Neuronal stem cell (in vitro differentiated cells): Measurements from ENCODE around the gene ATP2B3.

Experiments
- DNase-seq: peaks from one replicate; pipeline ENCODE4 v3.0.0-alpha.2; 2013; ENCODE audit warnings: low spot score
- H2AFZ ChIP-seq: one replicate; pipeline ENCODE4 v1.6.1; 2013; ENCODE audit warnings: mild to moderate bottlenecking, low read length, inconsistent platforms
- H2AK5ac ChIP-seq: 2 replicates; pipeline ENCODE4 v1.6.1; 2013; ENCODE audit warnings: low read depth, mild to moderate bottlenecking, inconsistent platforms, low read length, moderate library complexity, mixed read lengths
- H2BK120ac ChIP-seq: 2 replicates; pipeline ENCODE4 v1.6.1; 2013; ENCODE audit warnings: low read depth, mild to moderate bottlenecking, inconsistent platforms, low read length, moderate library complexity, mixed read lengths
- H2BK12ac ChIP-seq: one replicate; pipeline ENCODE4 v1.6.1; 2013; ENCODE audit warnings: low read length, inconsistent platforms
- H2BK15ac ChIP-seq: 2 replicates; pipeline ENCODE4 v1.6.1; 2013; ENCODE audit warnings: mild to moderate bottlenecking, low read length, inconsistent platforms, mixed read lengths
- H2BK5ac ChIP-seq: one replicate; pipeline ENCODE4 v1.6.1; 2013; ENCODE audit warnings: inconsistent platforms, mild to moderate bottlenecking, low read length, moderate library complexity
- H3K14ac ChIP-seq: one replicate; pipeline ENCODE4 v1.6.1; 2013; ENCODE audit warnings: low read length, inconsistent platforms
- H3K18ac ChIP-seq: 2 replicates; pipeline ENCODE4 v1.6.1; 2013; ENCODE audit warnings: low read length, inconsistent platforms
- H3K23ac ChIP-seq: 2 replicates; pipeline ENCODE4 v1.6.1; 2013; ENCODE audit warnings: low read depth, mild to moderate bottlenecking, mixed read lengths, low read length, inconsistent platforms; ENCODE audit not compliant: poor library complexity
- H3K27ac ChIP-seq: replicated peaks from 3 replicates; pipeline ENCODE4 v1.5.1; 2013; ENCODE audit warnings: low read length, inconsistent platforms
- H3K27me3 ChIP-seq, 3 experiments: 2 replicates each; pipeline ENCODE4 v1.6.1; 2013; ENCODE audit warnings: low read length in 3 of 3, mild to moderate bottlenecking in 2 of 3, inconsistent platforms in 1 of 3, low read depth in 1 of 3, mixed read lengths in 1 of 3, moderate library complexity in 1 of 3; ENCODE audit not compliant: control insufficient read depth in 3 of 3, insufficient read depth in 3 of 3
- H3K36me3 ChIP-seq, 2 donors: replicated peaks in 1 of 2; 2 replicates each; pipeline ENCODE4 v1.6.1; 2013; ENCODE audit warnings: low read length in 2 of 2; ENCODE audit not compliant: control insufficient read depth in 2 of 2, insufficient read depth in 2 of 2
- H3K4ac ChIP-seq: 2 replicates; pipeline ENCODE4 v1.6.1; 2013; ENCODE audit warnings: inconsistent platforms, mild to moderate bottlenecking, low read length, moderate library complexity
- H3K4me1 ChIP-seq, 2 donors: 1 replicate in 1 of 2; 2 replicates in 1 of 2; pipeline ENCODE4 v1.6.1; 2013; ENCODE audit warnings: low read length in 2 of 2, low read depth in 1 of 2; ENCODE audit not compliant: control insufficient read depth in 2 of 2, insufficient read depth in 1 of 2
- H3K4me2 ChIP-seq: one replicate; pipeline ENCODE4 v1.6.1; 2013; ENCODE audit warnings: mild to moderate bottlenecking, low read length, inconsistent platforms; ENCODE audit not compliant: insufficient read depth, poor library complexity, severe bottlenecking
- H3K4me3 ChIP-seq, 2 donors: 2 replicates each; pipeline ENCODE4 v1.5.1; 2013; ENCODE audit warnings: low read length in 2 of 2, mild to moderate bottlenecking in 2 of 2, inconsistent platforms in 1 of 2, moderate library complexity in 1 of 2
- H3K79me1 ChIP-seq: one replicate; pipeline ENCODE4 v1.6.1; 2013; ENCODE audit warnings: low read depth, mild to moderate bottlenecking, inconsistent platforms, low read length, moderate library complexity
- H3K9ac ChIP-seq: one replicate; pipeline ENCODE4 v1.6.1; 2013; ENCODE audit warnings: mild to moderate bottlenecking, low read depth, low read length, inconsistent platforms; ENCODE audit not compliant: poor library complexity
- H3K9me3 ChIP-seq, 2 donors: replicated peaks in 1 of 2; 2 replicates each; pipeline versions ENCODE3 to v1.6.1; 2013; ENCODE audit warnings: low read length in 2 of 2, mild to moderate bottlenecking in 2 of 2, inconsistent platforms in 1 of 2, low read depth in 1 of 2, mixed read lengths in 1 of 2, moderate library complexity in 1 of 2; ENCODE audit not compliant: control insufficient read depth in 2 of 2, insufficient read depth in 1 of 2
- H4K8ac ChIP-seq: one replicate; pipeline ENCODE4 v1.6.1; 2013; ENCODE audit warnings: low read depth, mild to moderate bottlenecking, inconsistent platforms, low read length, moderate library complexity
- H4K91ac ChIP-seq: one replicate; pipeline ENCODE4 v1.6.1; 2013; ENCODE audit warnings: low read length, low read depth, mild to moderate bottlenecking, inconsistent platforms; ENCODE audit not compliant: poor library complexity
- WGBS, 2 donors: extraction: QIAGEN DNeasy Blood & Tissue Kit; methylation state at CpG; one replicate each; pipeline ENCODE4 v1.1.7; 2013; ENCODE audit warnings: missing lambda C conversion rate in 2 of 2, mixed read lengths in 1 of 2; ENCODE audit not compliant: insufficient read length in 2 of 2, insufficient replicate concordance in 1 of 2; ENCODE audit errors: extremely low coverage in 2 of 2; 5-methylcytosine and 5-hydroxymethylcytosine counted together

Gene ATP2B3

DNA sequence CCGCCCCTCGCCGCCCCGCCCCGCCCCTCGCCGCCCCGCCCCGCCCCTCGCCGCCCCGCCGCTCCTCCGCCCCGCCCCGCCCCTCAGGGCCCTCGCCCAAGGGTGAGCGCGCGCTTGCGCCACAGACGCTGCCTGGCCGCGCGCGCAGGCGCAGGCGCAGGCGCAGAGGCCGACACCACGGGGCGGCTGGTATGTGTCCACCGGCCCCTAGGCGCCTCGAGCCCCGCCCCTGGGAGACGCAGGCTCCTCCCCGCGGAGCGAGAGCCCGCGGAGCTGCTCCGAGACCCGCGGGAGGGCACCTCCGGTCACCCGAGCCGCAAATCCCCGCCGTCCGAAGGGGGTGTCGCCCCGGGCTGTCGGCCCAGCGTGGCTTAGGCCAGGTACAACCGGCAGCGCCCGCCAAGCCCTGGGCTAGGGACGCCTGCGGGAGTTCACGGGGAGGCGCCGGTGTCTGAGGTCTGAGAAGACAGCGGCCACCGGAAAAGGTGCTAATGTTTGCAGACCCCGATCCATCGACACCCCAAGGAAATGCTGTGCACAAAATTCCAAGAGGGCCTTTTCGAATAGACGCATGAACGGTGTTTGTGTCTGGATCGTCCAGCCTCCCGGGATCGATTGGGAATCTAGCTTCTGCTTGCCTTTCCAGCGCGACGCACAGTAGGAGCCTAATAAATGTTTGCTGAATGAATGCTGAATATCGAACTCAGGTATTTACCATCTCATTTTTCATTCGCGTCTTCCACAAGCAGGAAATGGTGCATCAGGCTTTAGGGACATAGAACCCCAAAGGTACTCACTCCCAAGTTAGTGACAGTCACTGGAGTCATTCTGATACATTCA is 82.0 kb downstream of the ATP2B3 start:
- DNase-seq, result peak; percentile 81
- Histone ChIP-seq H3K27me3 (peaks cover 0 to 18% (median 0%) of the 10 kb centered on the region in 3 experiments), H3K36me3 (peaks cover 0 to 5% of the 10 kb centered on the region in 2 donors), H2BK12ac (no peak overlapping the region), H4K91ac (no peak overlapping the region), H3K9ac (peak overlapping the region; percentile 84), H3K18ac (peak overlapping the region; percentile 71), H3K14ac (no peak overlapping the region), H4K8ac (no peak overlapping the region), H3K79me1 (peaks cover 6% of the 10 kb centered on the region), H2AFZ (peak overlapping the region; percentile 84), H3K4ac (no peak overlapping the region), H3K4me1 (no peaks in the 10 kb centered on the region), H3K23ac (no peak overlapping the region), H2BK120ac (no peak overlapping the region), H3K9me3 (peaks cover 0 to 4% of the 10 kb centered on the region in 2 donors), H3K27ac (no peak overlapping the region), H3K4me3 (peak overlapping the region; percentile 67 to 91), H2AK5ac (no peak overlapping the region), H2BK5ac (no peak overlapping the region), H2BK15ac (no peak overlapping the region), H3K4me2 (peak overlapping the region; percentile 56)
- WGBS, 2 donors, result no CpG with 5 or more reads among the region's 79 CpGs

DNA sequence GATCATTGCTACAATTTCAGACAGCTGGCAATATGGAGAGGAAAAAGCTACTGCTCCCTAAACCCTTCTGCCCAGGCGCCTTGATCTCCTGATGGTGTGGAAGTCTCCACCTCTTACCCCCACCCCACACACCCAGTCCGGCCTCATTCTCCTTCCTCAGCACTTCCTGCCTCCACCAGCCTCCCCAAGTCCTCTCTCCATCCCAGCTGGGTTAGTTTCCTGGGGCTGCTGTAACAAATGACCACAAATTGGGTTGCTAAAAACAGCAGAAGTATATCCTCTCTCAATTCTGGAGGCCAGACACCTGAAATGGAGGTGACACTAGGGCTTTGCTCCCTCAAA is 82.6 kb downstream of the ATP2B3 start:
- Histone ChIP-seq H2AK5ac (no peak overlapping the region), H4K8ac (no peak overlapping the region), H2BK120ac (no peak overlapping the region), H3K9ac (no peak overlapping the region), H3K9me3 (peaks cover 0 to 4% of the 10 kb centered on the region in 2 donors), H2BK15ac (no peak overlapping the region), H3K4ac (no peak overlapping the region), H2AFZ (no peak overlapping the region), H3K4me1 (no peaks in the 10 kb centered on the region), H3K23ac (no peak overlapping the region), H3K14ac (no peak overlapping the region), H3K79me1 (peaks cover 6% of the 10 kb centered on the region), H4K91ac (no peak overlapping the region), H3K4me3 (peak overlapping the region; percentile 67 to 91), H3K4me2 (peak overlapping the region; percentile 56), H3K27me3 (peaks cover 0 to 16% (median 0%) of the 10 kb centered on the region in 3 experiments), H3K36me3 (no peaks in the 10 kb centered on the region), H2BK5ac (no peak overlapping the region), H3K18ac (no peak overlapping the region), H2BK12ac (no peak overlapping the region), H3K27ac (no peak overlapping the region)
- no peak for DNase-seq
- WGBS, 2 donors, result no CpG with 5 or more reads among the region's 2 CpGs

DNA sequence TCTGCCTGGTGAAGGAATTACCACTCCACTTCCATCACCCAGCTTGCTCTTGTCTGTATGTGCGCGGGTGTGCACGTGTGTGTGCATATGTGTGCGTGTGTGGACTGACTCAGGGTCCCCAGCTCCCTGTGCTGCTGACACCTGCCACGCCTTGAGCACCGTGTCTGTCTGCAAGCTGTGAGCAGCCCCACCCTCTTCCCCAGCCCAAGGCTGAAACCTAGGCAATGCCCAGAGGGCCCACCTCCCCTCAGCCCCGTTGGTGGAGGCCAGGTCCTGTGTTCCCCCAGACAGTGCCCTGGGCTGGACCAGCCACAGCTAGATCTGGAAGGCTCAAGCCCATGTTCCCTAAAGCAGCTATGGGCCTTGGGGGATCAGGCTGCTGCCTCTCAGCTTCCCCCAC is 83.5 kb downstream of the ATP2B3 start:
- Histone ChIP-seq H3K4me3 (no peak overlapping the region), H3K4me2 (no peak overlapping the region)
- no CpG with 5 or more reads among the region's 7 CpGs for WGBS, 2 donors

DNA sequence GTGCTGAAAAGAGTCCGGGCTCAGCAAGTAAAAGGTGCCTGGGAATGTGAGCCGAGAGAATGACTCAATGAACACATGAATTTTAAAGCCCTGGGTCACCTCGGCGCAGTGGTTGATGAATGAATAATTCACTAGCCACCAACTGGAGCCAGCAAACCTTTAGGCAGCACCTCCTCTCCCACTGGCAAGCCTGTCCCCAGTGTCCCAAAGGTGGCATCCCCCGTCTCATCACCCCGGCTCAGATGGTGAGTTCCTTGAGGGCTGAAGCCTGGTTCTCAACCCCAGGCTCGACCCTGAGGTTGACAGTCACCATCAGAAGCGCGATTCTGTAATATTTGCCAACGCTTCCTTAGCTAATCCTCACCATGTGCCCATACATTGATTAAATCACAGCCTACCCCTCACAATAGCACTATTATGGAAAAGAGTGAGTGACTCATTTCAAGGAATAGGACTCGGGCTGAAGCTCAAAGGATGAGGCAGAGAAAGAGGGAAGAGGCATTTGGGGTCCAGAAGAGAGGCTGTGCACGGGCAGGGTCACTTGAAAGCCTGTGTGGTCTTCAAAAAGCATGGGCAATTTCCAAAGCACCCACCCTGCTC is 84.2 kb downstream of the ATP2B3 start:
- H2AK5ac ChIP-seq, result no peak overlapping the region
- no peak overlapping the region for H2BK120ac ChIP-seq

More for the DNA sequence above, 83.5 kb downstream of the ATP2B3 start:
- Histone ChIP-seq H3K9ac (peak overlapping the region; percentile 21), H3K4ac (no peak overlapping the region), H4K8ac (no peak overlapping the region), H2BK12ac (no peak overlapping the region), H4K91ac (no peak overlapping the region), H3K36me3 (no peaks in the 10 kb centered on the region), H3K4me1 (no peaks in the 10 kb centered on the region), H3K18ac (no peak overlapping the region), H2BK15ac (no peak overlapping the region), H3K27me3 (peaks cover 0 to 20% (median 0%) of the 10 kb centered on the region in 3 experiments), H3K23ac (no peak overlapping the region), H3K14ac (no peak overlapping the region), H2BK120ac (no peak overlapping the region), H3K27ac (no peak overlapping the region), H2AK5ac (no peak overlapping the region), H3K79me1 (peaks cover 4% of the 10 kb centered on the region), H3K9me3 (peaks cover 0 to 4% of the 10 kb centered on the region in 2 donors), H2BK5ac (no peak overlapping the region), H2AFZ (no peak overlapping the region)
- DNase-seq, result no peak

More for the DNA sequence above, 84.2 kb downstream of the ATP2B3 start:
- Histone ChIP-seq H3K9me3 (peaks cover 0 to 4% of the 10 kb centered on the region in 2 donors), H4K91ac (no peak overlapping the region), H3K36me3 (no peaks in the 10 kb centered on the region), H3K27me3 (peaks cover 0 to 25% (median 0%) of the 10 kb centered on the region in 3 experiments), H3K23ac (no peak overlapping the region), H3K4me3 (no peak overlapping the region), H4K8ac (no peak overlapping the region), H3K4me1 (no peaks in the 10 kb centered on the region), H3K79me1 (peaks cover 3% of the 10 kb centered on the region), H2BK15ac (no peak overlapping the region), H2BK12ac (no peak overlapping the region), H3K18ac (no peak overlapping the region), H3K4me2 (no peak overlapping the region), H2BK5ac (no peak overlapping the region), H3K9ac (no peak overlapping the region), H3K14ac (no peak overlapping the region), H2AFZ (no peak overlapping the region), H3K27ac (no peak overlapping the region), H3K4ac (no peak overlapping the region)
- WGBS, 2 donors, result no CpG with 5 or more reads among the region's 12 CpGs
- no peak for DNase-seq
